GM21619 (cell line): ENCODE results near the gene COASY.

Experiments used
- ATAC-seq: cut with Tn5 transposase; IDR thresholded peaks from one replicate; pipeline ENCODE4 v1.9.1; 2021; ENCODE audit not compliant: unreplicated experiment

The COASY gene

DNA sequence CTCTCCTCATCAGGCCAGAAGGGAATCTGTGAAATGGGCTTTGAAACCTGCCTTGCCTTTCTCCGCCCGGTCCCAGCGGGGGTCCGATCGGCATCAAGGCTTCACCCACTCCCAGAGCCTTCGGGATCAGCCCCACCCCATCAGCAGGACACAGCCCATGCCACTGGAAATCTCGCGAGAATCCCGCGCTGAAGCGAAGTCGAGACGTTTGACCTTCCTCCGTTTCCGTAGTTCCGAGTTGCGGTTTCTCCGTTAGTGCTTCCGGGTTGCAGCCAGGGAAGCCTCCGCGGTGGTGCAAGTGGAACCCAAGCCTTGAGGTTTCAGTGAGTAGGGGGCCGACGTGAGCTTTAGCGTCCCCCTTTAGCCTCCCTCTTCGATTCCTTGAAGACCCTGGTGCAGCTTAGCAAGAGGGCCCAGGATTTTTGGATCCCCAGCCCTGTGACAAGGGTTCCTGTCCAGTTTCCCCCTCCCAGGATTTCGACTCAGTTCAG lies at the start of gene COASY:
COASY (plus strand) TSS at position 252 of the 491 bp plus-strand sequence. CDS start 475 bp downstream, outside the sequence.
- no peak for ATAC-seq

DNA sequence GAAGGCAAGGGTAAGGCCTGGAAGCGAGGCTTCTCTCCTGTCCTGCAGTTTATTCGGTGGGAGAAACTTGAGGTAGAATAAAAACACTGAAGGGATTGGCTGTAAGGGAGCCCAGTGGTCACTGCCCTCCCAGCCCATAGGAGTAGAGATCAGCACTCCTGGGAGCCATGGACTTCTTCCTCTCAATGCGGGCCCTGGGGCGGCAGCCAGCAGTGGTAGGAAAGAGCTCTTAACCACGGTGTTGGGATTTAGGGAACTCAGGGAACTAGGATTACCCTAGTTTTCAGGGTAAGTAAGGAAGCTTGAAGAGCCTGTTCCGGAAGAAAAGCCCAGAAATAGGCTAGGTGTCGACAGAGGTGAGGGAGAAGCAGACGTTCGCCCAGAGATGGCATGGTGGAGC lies 49.7 kb upstream of the COASY start:
- ATAC-seq: no peak

DNA sequence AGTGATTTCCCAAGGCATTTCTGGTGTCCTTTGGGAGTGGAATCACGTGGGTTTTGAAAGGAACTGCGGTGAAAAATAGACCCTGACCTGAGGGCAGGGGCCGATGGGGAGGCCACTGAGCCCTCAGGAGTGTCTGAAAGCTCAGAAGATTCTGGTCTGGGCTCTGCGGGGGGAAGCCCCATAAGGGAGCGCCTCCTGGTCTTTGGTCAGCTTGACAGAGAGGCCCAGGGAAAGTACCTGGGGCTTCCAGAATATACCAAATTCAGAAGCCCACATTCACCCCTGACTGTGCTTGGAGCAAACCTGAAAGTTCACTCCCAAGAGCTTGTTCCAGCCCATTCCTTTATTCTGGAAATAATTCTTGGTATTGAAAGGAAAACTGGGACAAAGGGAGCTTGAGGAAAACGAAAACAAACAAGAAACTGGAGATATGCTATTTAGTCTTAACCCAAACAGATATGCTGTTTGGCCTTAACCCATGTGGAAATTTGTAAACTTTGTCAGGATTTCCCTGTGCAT lies 49.2 kb upstream of the COASY start:
- ATAC-seq: no peak

DNA sequence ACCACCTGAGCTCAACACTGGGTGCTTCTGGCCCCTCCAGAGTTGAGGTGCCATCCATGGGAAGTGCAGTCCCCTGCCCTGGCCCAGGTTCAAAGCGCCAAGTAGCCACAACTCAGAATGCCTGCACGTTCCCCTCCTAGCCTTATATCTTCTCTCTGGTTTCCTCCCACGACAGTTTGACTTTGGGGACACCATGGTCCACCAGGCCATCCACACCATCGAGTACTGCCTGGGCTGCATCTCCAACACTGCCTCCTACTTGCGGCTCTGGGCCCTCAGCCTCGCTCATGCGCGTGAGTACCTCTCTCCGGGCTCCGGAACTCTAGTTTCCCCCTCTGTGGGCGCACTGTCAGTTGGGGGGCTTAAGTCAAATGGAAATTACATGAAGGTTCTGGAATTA lies 48.3 kb upstream of the COASY start:
- no peak for ATAC-seq

DNA sequence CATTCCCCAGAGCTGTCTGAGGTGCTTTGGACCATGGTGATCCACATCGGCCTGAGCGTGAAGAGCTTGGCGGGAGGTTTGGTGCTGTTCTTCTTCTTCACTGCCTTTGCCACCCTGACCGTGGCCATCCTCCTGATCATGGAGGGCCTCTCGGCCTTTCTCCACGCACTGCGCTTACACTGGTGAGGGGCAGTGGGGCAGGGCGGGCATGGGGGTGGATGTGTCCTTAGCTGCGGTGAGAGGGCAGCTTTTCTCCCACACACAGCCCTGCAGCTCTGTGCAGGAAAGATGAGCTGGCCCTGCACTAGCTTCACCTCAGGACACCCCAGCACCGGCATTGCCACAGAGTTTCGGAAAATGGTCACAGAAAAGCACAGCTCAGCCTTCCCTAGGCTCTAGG lies 47.7 kb upstream of the COASY start:
- ATAC-seq: no peak

DNA sequence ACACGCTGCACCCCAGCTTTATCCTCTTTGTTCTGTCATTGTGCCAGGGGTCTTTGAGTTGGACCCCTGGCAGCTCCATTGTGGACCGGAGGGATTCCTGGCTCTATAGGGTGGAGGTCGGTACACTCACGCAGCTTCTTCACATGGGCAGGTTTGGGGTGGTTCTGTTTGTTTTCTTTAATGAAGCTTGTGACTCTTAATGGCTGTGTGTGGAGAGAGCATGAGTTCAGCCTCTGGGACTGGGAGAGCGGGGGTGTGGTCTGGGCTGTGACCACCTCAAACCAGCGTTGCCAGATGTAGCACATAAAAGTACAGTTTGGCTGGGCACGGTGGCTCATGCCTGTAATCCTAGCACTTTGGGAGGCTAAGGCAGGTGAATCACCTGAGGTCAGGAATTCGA lies 47.1 kb upstream of the COASY start:
- ATAC-seq: no peak

DNA sequence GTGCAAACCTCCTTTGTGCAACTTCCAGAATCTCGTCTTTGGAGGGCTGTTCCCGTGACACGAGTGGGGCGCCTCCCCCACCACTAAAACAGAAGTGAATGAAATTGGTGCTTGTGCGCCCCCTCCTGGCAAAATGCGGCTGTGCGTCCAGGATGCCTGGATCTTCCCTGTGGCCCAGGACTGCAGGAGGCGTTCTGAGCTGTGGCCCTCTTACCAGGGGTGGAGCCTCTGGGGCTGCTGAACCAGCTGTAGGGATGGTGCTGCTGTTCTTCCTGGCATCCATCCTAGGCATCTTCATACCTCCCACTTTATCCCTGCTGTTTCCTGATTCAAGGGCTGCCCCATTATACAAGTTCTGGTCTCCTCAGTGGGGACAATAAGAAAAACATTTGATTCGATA lies 44.4 kb upstream of the COASY start:
- ATAC-seq: no peak

DNA sequence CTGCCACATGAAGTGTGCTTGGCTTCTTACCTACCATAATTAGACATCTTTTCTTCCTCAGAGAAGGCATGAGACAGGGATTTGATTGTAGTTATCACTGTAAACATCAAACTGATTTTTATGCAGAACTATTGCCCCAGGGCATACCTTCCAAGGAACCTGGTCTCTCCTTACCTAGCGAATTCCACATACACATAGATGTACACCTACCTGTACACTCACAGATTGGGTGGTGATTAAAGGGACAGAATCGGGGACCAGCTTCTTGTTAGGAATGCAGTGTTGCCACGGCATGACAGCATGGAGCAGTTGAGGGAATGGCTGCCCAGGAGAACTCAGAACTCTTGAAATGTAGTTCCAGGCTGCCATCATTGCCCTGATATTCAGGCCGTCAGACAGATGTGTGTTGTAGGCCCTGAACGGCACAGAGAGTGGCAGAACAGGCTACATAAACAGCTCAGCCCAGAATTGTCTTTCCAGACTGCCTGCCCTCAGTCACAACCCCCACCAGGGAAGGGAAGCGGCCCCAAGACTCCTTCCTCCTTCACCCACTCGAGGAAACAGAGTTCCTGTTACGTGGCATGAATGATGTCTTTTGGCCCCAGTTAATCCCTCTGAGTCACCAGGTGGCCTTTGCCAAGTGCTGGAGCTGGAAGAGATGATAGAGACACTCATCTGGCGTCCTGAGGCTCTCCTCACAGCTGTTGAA lies 43.7 kb upstream of the COASY start:
- no peak for ATAC-seq

DNA sequence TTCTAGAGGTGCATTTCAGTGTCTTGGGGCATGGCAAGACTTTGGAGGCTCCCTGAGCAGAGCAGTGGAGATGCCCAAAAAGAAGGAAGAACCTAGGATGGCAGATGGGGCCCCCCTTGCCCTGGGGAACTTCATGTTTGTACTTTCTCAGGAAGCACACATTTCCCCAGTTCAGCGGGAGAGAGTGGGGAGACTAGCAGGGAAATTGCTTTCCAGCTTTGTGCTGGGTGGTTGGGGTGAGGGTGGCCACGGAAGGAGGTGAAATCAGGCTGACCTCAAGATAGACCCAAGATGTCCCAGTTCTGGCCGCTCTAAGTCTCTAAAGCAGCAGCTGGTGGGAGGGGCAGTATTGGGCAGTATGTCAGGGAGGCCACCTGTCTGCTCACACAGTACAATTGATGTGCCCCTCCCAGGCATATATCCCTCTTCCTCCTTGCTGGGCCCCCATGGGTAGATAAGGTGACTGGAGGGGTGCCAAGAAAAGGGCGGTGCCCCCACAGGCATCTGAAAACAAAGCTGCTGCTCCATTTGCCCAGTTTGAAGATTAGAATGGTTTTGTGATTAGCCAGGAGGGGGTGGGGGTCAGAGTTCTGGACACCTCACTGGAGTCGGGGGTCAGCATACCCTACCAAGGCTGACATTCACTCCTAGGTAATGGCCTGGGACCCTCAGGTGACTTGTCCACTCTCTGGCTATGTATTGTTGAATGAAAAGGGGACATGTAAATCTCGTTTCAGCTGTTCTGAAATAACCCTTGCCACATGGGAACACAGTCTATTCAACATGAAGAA lies 43.0 kb upstream of the COASY start:
- ATAC-seq: no peak

DNA sequence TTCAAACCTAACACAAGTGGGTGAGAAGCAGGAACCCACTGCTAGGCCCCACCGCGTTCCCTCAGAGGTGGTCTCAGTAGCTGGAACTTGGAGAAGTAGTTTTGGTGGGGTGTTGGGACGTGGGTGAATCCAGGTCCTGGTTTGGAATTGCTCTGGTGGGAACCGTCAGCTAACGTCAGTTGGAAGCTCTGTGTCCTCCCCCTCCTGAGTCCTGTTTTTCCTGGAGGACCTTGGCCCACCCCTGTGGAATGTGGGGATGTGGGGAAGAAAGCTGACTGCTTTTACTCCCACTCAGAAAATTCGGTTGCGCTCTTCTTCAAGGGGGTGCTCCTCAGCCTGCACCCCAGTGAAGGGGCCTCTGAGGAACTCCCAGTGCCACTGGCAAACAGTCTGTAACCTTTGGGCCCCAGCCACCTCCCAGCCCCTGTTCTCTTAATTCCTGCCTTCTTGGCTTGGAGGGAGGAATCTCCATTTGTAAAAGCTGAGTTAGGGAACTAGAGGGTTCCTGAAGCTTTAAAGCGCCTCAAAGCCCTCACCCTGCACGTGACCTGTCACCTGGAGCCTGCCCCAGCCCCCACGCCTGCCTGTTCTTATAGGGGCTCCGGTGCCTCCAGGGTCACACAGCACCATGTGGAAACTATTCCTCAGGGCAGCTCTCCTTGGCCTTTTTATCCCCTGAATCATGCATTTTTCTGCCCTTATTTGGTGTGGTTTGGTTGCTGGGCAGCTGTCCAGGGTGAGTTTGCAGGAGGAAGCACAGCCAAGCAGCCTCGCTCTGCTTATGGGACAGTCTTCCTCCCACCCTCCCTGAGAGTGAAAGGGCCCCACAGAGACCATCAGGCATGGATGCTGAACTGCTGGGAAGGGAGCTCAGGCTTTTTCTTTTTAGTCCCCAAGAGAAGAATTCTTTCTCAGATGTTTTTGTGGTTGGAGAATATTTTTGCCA lies 42.1 kb upstream of the COASY start:
- ATAC-seq: no peak

DNA sequence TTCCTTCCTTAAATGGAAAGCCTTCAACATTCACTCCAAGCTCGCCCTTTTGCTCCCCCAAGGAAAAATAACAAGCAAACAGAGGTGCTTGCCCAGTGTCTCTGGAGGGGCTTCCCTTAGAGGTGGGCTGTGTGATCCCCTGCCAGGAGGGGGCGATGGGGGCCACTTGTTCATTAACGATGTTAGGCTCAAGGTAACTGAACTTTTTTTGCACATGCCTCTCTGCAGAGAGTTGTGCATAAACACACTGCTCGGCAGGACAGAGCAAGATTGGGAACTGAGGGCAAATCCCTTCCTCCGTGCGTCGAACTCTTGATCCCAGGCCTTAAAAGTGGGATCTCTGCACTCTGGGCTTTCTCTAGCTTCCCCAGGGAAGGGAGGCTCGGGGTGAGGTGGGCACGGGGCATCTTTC lies 41.4 kb upstream of the COASY start:
- ATAC-seq: no peak

DNA sequence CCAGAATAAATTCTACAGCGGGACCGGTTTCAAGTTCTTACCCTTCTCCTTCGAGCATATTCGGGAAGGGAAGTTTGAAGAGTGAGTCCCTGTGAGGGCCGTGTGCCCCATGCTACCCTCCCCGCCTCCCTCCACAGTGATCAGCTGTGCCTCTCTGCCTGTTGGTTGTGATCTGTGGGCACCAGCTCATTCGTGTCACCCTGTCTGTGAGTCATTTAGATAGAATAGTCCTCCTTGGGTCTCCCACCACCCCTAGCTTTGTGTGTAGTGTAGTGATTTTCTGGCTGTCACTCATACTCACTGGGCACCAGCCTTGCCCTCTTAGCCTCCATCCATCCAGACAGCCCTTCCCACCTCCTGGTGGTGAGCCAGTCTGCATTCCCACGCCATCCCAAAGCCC lies 40.9 kb upstream of the COASY start:
- ATAC-seq: no peak

DNA sequence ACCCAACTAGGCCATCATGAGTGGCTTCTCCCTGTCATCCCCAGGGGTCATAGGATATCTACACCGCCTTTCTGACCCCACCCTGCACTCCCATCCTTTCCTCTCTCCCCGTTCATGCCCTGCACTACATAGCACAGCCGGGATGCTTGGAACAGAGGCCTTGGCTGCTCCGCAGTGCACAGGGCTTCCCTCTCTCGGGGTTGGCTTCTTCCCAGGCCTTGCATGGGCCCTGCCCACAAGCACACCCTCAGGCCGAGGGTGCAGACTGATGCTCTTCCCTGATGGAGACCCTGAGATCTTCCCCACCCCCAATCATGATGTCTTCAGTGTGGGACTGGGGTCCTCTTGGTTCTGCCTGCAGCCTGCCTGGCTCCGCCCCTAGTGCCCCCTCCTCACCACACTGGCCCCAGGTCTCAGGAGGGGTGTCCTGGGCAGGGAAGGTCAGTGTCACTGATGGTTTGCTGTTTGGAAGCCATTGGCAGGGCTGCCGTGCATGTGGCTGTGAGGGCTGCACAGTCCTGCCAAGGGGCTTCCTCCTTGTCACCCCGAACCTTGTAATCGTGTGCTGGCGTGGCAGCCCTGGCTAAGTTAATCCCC lies 40.2 kb upstream of the COASY start:
- no peak for ATAC-seq

DNA sequence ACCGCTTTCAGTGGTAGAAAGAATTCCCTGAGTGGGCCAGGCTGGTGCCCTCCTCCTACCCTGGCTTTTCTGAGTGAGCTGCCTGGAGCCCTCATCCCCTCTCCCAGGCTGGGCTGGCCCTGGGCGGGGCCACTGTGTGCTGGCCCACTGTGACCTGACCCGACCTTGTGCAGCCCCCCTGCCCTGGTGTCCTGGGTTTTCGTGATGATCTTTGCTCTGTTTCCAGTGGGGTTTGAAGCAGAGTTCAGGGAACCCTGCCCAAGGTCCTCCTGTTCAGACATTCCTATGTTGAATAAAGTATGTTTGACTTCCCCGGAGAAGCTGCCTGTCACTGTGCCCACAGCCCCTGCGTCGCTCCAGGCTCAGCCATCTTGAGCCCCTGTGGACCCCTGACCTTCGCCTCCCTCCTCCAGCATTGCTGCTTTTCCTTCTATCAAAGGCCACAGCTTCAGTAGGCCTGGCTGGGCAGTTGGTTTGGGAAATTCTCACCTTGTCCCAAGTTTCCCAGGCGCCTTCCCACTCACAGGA lies 39.6 kb upstream of the COASY start:
- ATAC-seq: no peak

DNA sequence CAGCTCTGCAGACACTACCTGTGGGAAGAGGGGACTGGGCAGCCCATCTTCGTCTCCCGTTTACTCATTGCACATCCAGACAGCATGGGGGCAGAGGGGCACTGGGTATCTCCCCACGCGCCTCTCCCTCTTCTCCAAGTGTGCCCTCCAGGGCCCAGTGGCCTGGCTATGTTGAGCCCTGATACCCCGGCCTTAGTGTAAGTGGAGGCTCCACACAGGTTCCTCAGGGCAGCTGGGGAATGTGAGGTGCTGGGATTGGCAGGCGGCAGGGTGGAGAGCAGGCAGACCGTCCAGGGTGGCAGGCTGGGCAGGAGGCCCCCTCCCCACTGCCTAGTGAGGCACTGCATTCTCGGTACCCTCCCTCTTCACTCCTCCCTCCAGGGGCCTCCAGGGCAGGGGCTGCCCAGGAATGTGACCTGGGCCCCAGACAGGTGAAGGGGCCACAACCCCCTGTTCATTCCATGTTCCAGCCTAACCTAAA lies 39.1 kb upstream of the COASY start:
- ATAC-seq: no peak

DNA sequence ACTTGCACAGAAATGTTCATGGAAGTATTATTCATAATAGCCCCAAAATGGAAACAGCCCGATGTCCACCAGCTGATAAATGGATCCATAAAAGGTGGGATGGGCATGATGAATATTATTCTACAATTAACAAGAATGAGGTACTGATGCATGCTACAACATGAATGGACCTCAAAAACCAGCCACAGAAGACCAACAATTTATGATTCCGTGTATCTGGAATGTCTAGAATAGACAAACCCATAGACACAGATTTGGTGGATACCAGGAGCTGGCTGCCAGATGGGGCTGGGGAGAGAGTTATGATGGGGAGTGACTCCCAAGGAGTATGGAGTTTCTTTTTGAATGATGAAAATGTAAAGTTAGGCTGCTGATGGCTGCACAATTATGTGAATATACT lies 36.7 kb upstream of the COASY start:
- ATAC-seq: no peak

DNA sequence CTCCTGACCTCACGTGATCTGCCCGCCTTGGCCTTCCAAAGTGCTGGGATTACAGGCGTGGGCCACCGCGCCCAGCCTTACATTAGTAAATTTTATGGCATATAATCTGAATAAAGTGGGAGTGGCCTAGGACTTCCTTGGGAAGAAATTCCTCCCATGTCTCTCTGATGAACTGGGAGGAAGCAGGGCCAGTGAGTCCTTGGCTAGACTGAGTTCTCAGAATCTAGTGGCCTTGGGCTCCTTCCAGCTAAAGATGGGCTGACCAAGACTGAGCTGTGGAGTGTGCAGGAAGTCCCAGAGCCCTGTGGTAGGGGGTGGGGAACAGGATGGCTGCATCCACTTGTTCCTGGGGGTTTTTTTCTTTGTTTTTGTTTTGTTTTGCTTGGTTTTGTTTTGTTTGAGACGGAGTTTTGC lies 35.9 kb upstream of the COASY start:
- ATAC-seq: no peak

DNA sequence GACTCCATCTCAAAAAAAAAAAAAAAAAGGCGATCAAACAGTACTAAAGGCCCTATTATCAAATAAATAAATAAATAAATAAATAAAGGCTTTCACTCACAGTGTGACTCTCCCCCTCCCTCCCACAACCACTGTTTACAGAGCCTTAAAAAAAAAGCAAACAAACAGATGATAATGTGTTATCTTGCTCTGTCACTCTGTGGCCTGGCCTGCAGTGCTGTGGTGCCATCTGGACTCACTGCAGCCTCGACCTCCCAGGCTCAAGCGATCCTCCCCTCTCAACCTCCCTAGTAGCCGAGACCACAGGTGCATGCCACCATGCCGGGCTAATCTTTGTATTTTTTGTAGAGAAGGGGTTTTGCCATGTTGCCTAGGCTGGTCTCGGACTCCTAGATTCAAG lies 34.0 kb upstream of the COASY start:
- ATAC-seq: no peak

DNA sequence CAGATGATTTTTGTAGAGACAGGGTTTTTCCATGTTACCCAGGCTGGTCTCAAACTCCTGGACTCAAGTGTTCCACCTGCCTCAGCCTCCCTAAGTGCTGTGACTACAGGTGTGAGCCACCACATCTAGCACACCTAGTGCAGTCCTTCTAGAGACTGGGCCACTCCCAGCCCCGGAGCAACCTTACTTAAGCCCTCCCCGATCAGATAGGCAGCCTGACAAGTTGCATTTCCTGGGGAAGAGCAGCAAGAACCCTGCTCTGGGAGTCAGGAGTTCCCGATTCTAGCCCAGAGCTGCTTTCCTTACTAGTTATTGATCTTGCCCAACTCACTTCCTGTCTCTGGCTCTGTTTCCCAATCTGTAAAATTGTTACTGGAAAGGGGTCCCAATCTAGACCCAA lies 32.9 kb upstream of the COASY start:
- no peak for ATAC-seq

DNA sequence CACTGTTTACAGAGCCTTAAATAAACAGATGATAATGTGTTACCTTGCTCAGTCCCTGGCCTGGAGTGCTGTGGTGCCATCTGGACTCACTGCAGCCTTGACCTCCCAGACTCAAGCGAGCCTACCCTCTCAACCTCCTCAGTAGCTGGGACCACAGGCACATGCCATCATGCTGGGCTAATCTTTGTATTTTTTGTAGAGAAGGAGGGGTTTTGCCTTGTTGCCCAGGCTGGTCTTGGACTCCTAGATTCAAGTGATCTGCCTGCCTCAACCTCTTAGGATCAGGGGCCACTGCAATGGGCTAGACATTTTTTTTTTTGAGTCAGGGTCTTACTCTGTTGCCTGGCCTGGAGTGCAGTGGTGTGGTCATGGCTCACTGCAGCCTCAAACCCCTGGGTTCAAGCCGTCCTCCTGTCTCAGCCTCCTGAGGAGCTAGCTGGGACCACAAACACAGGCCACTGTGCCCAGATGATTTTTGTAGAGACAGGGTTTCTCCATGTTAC lies 30.9 kb upstream of the COASY start:
- no peak for ATAC-seq
